Measurements from ENCODE around the gene RALGAPB.

Gene RALGAPB

GRCh38 chr20:38564680-38565079 lies 92.0 kb downstream of the RALGAPB start:
- Histone ChIP-seq H3F3A (ENCODE audit: insufficient read depth) (no peaks in the 10 kb centered on the region), H3K36me3 (ENCODE audit: low read length) (peaks cover 15% of the 10 kb centered on the region; the same call in 1 of the 2 replicates), H3K27me3 (ENCODE audit: low read length) (no peaks in the 10 kb centered on the region), H3K4me3 (ENCODE audit: insufficient read depth, low read length, poor library complexity, severe bottlenecking) (no peak overlapping the region), H2AFZ (ENCODE audit: low read depth, low read length, severe bottlenecking) (no peak overlapping the region), H3K79me2 (ENCODE audit: insufficient read depth, low read length) (no peaks in the 10 kb centered on the region), H4K20me1 (ENCODE audit: low read depth, low read length) (no peaks in the 10 kb centered on the region), H3K27ac (ENCODE audit: low read depth, low read length) (no peak overlapping the region), H3K4me2 (ENCODE audit: low read depth, low read length, poor library complexity, severe bottlenecking) (no peak overlapping the region), H3K9me3 (ENCODE audit: insufficient read depth, low read length) (no peaks in the 10 kb centered on the region), H3K9me2 (replicated peaks; ENCODE audit: insufficient read depth, low read length) (no peaks in the 10 kb centered on the region), H3K9ac (ENCODE audit: low read length) (no peak overlapping the region)
- TF ChIP-seq EZH2phosphoT487 (conservative IDR thresholded peaks at IDR 0.05; ENCODE audit: low read length) (no peak), CTCF (IDR thresholded peaks at IDR 0.05; ENCODE audit: insufficient read depth, low read length, poor library complexity, severe bottlenecking) (no peak)

- peaks cover 16% of the 10 kb centered on the region; the same call in 1 of the 2 replicates for H3K36me3 ChIP-seq (ENCODE audit: low read length)
- no peaks in the 10 kb centered on the region for H3K9me2 ChIP-seq (replicated peaks; ENCODE audit: insufficient read depth, low read length)
- H3K4me2 ChIP-seq (ENCODE audit: low read depth, low read length, poor library complexity, severe bottlenecking) = no peak overlapping the region
- H3K4me3 ChIP-seq (ENCODE audit: insufficient read depth, low read length, poor library complexity, severe bottlenecking) = no peak overlapping the region
- no peaks in the 10 kb centered on the region for H4K20me1 ChIP-seq (ENCODE audit: low read depth, low read length)
- H3K9me3 ChIP-seq (ENCODE audit: insufficient read depth, low read length) = no peaks in the 10 kb centered on the region
- H3K27ac ChIP-seq (ENCODE audit: low read depth, low read length) = no peak overlapping the region
- H2AFZ ChIP-seq (ENCODE audit: low read depth, low read length, severe bottlenecking) = no peak overlapping the region
- TF ChIP-seq EZH2phosphoT487 (conservative IDR thresholded peaks at IDR 0.05; ENCODE audit: low read length) (no peak), CTCF (IDR thresholded peaks at IDR 0.05; ENCODE audit: insufficient read depth, low read length, poor library complexity, severe bottlenecking) (no peak)
- no peaks in the 10 kb centered on the region for H3F3A ChIP-seq (ENCODE audit: insufficient read depth)
- no peaks in the 10 kb centered on the region for H3K79me2 ChIP-seq (ENCODE audit: insufficient read depth, low read length)
- no peak overlapping the region for H3K9ac ChIP-seq (ENCODE audit: low read length)
- no peaks in the 10 kb centered on the region for H3K27me3 ChIP-seq (ENCODE audit: low read length)
Measured at GRCh38 chr20:38566036-38566598, 93.5 kb downstream of the RALGAPB start.

GRCh38 chr20:38569747-38570525 lies 97.3 kb downstream of the RALGAPB start:
- Histone ChIP-seq H3K4me2 (ENCODE audit: low read depth, low read length, poor library complexity, severe bottlenecking) (no peak overlapping the region), H3K9me3 (ENCODE audit: insufficient read depth, low read length) (no peaks in the 10 kb centered on the region), H3K36me3 (ENCODE audit: low read length) (peaks cover 16% of the 10 kb centered on the region; the same call in 1 of the 2 replicates), H3K9me2 (replicated peaks; ENCODE audit: insufficient read depth, low read length) (no peaks in the 10 kb centered on the region), H3K27ac (ENCODE audit: low read depth, low read length) (no peak overlapping the region), H3K9ac (ENCODE audit: low read length) (no peak overlapping the region), H4K20me1 (ENCODE audit: low read depth, low read length) (no peaks in the 10 kb centered on the region), H3F3A (ENCODE audit: insufficient read depth) (no peaks in the 10 kb centered on the region), H2AFZ (ENCODE audit: low read depth, low read length, severe bottlenecking) (no peak overlapping the region), H3K27me3 (ENCODE audit: low read length) (no peaks in the 10 kb centered on the region), H3K79me2 (ENCODE audit: insufficient read depth, low read length) (no peaks in the 10 kb centered on the region), H3K4me3 (ENCODE audit: insufficient read depth, low read length, poor library complexity, severe bottlenecking) (no peak overlapping the region)
- no peak for TF ChIP-seq CTCF (IDR thresholded peaks at IDR 0.05; ENCODE audit: insufficient read depth, low read length, poor library complexity, severe bottlenecking)
- no peak for TF ChIP-seq EZH2phosphoT487 (conservative IDR thresholded peaks at IDR 0.05; ENCODE audit: low read length)
